ENCODE measurements around the gene PPP1R13B. TPM values are rescaled to one million over a fixed set of nuclear protein-coding genes. Genes with fewer than 3 reads are reported as not detected.

PPP1R13B gene
- total RNA-seq, 2 experiments from 2014 or later = 8.2 to 18.9 TPM

DNA sequence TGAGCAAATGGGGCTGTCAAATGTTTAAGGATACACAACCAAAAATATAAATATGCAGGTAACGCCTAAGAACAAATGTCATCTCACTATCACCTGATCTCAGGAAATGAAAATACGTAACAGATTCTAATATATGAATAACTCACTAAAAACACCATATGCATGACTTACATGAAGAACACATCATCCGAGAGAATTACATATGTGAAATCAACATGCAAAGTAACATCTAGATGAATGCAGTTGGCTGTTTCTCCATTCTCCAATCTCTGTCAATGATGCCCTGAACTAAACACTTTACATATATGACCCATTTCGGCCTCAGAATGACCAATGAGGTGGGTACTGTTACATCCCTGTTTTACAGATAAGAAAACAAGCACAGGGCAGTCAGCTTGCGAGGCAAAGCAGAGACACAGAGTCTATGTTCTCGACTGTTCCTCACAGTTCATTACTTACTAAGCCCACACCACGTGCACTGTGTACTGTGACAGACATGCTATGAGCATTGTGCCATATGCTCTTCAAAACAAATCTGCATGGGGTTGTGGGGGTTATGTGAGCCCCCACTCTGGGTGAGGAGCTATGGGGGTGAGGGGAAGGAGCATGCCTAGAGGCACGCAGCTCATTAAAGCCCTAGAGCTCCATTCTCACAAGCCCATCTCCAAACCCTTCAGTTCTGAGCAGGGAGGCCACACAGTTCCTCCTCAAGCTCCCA is 89.2 kb downstream of the PPP1R13B start:
- DNase-seq (ENCODE audit: low spot score) = no peak
- POLR2A ChIA-PET = no interaction called here
- Histone ChIP-seq H3K27ac (ENCODE audit: low read depth, low read length, poor library complexity, severe bottlenecking) (no peak overlapping the region), H3K9me2 (ENCODE audit: insufficient read depth, low read length) (no peaks in the 10 kb centered on the region), H3K9me3 (ENCODE audit: low read length) (no peaks in the 10 kb centered on the region), H4K20me1 (ENCODE audit: insufficient read depth, low read length) (no peaks in the 10 kb centered on the region), H3K4me3 (ENCODE audit: low read depth, low read length, poor library complexity, severe bottlenecking) (no peak overlapping the region), H3K4me2 (ENCODE audit: low read length) (no peak overlapping the region), H3K79me2 (ENCODE audit: insufficient read depth, low read depth, low read length) (no peaks in the 10 kb centered on the region), H2AFZ (ENCODE audit: low read length) (no peak overlapping the region), H3K4me1 (ENCODE audit: insufficient read depth, low read length, poor library complexity, severe bottlenecking) (no peaks in the 10 kb centered on the region), H3K36me3 (ENCODE audit: insufficient read depth, low read length) (no peaks in the 10 kb centered on the region)
- BruUV-seq (replicated peaks) = no TSS peak
- TF ChIP-seq EZH2phosphoT487 (IDR thresholded peaks at IDR 0.05; ENCODE audit: borderline replicate concordance, low read depth, low read length) = no peak
- no peak for TF ChIP-seq CTCF (conservative IDR thresholded peaks at IDR 0.05; ENCODE audit: low read length)
- intact Hi-C loops (cut with micrococcal nuclease; ENCODE audit: unreplicated experiment) = no loop called here
- CTCF ChIA-PET (ENCODE audit: unreplicated experiment) = interaction anchor here (0.6 kb wide), 1 partner anchor 1624 kb away, joined by 3 read pairs; no protein-coding TSS in a partner anchor

DNA sequence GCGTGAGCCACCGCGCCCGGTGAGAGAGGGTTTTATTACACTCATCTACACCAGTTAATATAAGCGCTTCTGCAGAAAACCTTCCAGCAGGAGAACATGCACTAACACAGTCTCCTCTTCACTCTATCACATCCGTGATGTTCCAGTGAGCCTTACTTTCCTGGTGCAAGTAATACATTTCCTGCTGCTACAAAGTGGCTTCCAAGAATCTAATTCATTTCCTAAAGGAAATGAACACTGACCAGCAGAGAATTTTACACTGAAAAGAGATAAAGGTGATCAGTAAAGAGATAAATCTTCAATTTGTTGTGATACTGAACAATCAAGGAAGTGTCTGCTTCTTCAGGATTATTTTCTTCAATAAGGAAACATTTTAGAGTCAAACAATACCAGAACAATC is 92.3 kb downstream of the PPP1R13B start:
- Histone ChIP-seq H3K4me1 (ENCODE audit: insufficient read depth, low read length, poor library complexity, severe bottlenecking) (no peaks in the 10 kb centered on the region), H3K9me3 (ENCODE audit: low read length) (no peaks in the 10 kb centered on the region), H4K20me1 (ENCODE audit: insufficient read depth, low read length) (no peaks in the 10 kb centered on the region), H3K36me3 (ENCODE audit: insufficient read depth, low read length) (no peaks in the 10 kb centered on the region), H3K79me2 (ENCODE audit: insufficient read depth, low read depth, low read length) (no peaks in the 10 kb centered on the region), H3K27ac (ENCODE audit: low read depth, low read length, poor library complexity, severe bottlenecking) (no peak overlapping the region), H3K4me2 (ENCODE audit: low read length) (no peak overlapping the region), H3K9me2 (ENCODE audit: insufficient read depth, low read length) (no peaks in the 10 kb centered on the region), H2AFZ (ENCODE audit: low read length) (no peak overlapping the region), H3K4me3 (ENCODE audit: low read depth, low read length, poor library complexity, severe bottlenecking) (no peak overlapping the region)
- no TSS peak for BruUV-seq (replicated peaks)
- ChIA-PET CTCF (ENCODE audit: unreplicated experiment) (no interaction called here), POLR2A (no interaction called here)
- TF ChIP-seq EZH2phosphoT487 (IDR thresholded peaks at IDR 0.05; ENCODE audit: borderline replicate concordance, low read depth, low read length) (no peak), CTCF (conservative IDR thresholded peaks at IDR 0.05; ENCODE audit: low read length) (no peak)
- no peak for DNase-seq (ENCODE audit: low spot score)
- intact Hi-C loops (cut with micrococcal nuclease; ENCODE audit: unreplicated experiment) = no loop called here

DNA sequence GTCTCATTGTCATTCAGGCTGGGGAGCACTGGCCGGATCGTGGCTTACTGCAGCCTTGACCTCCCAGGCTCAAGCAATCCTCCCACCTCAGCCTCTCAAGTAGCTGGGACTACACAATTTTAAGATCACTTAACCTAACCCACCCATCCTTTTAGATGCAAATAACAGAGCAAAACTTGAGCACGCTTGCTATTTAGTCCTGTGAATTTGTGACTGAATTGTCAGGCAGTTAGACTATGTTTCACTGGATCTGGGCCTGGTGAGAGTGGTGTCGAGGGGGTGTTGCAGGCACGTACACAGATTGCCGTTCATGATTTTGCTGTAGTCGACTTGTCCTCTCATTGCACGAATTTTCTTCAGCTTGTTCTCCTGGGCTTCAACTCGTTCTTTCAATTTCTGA is 93.6 kb downstream of the PPP1R13B start:
- H3K9me2 ChIP-seq (ENCODE audit: insufficient read depth, low read length) = no peaks in the 10 kb centered on the region
- no peak for DNase-seq (ENCODE audit: low spot score)
- no peaks in the 10 kb centered on the region for H4K20me1 ChIP-seq (ENCODE audit: insufficient read depth, low read length)
- H3K4me1 ChIP-seq (ENCODE audit: insufficient read depth, low read length, poor library complexity, severe bottlenecking) = peaks cover 10% of the 10 kb centered on the region
- ChIA-PET CTCF (ENCODE audit: unreplicated experiment) (no interaction called here), POLR2A (interaction anchor here (0.6 kb wide), 1 partner anchor 26 kb away, joined by 3 read pairs; no protein-coding TSS in a partner anchor)
- intact Hi-C loops (cut with micrococcal nuclease; ENCODE audit: unreplicated experiment) = no loop called here
- no peak overlapping the region for H3K4me3 ChIP-seq (ENCODE audit: low read depth, low read length, poor library complexity, severe bottlenecking)
- no TSS peak for BruUV-seq (replicated peaks)
- no peak overlapping the region for H3K4me2 ChIP-seq (ENCODE audit: low read length)
- H2AFZ ChIP-seq (ENCODE audit: low read length) = no peak overlapping the region
- H3K79me2 ChIP-seq (ENCODE audit: insufficient read depth, low read depth, low read length) = no peaks in the 10 kb centered on the region
- TF ChIP-seq CTCF (conservative IDR thresholded peaks at IDR 0.05; ENCODE audit: low read length) (no peak), EZH2phosphoT487 (IDR thresholded peaks at IDR 0.05; ENCODE audit: borderline replicate concordance, low read depth, low read length) (no peak)
- no peaks in the 10 kb centered on the region for H3K9me3 ChIP-seq (ENCODE audit: low read length)
- no peak overlapping the region for H3K27ac ChIP-seq (ENCODE audit: low read depth, low read length, poor library complexity, severe bottlenecking)
- H3K36me3 ChIP-seq (ENCODE audit: insufficient read depth, low read length) = no peaks in the 10 kb centered on the region
